H1 (cell line): Measurements from ENCODE around the gene WRAP73. TPM values are rescaled to one million over a fixed set of nuclear protein-coding genes. Genes with fewer than 3 reads are reported as not detected.

Experiments used
- CTCF ChIA-PET: fragments of 300-600 bp; sonication (Branson Sonifier 250); formaldehyde crosslinking; loops from one replicate; lab custom pipeline; 2021; ENCODE audit not compliant: partially characterized antibody; lab: Charles Lee
- POLR2A ChIA-PET: fragments of 300-600 bp; sonication (Branson Sonifier 250); formaldehyde crosslinking; loops from one replicate; lab custom pipeline; 2021; ENCODE audit warnings: inconsistent platforms; ENCODE audit not compliant: partially characterized antibody; lab: Charles Lee
- DNase-seq, 2 experiments: peaks; one replicate each; pipeline versions ENCODE4 v3.0.0 to v3.0.0-alpha.2; 2010 to 2022; ENCODE audit warnings: low spot score in 2 of 2, low read depth in 1 of 2, mixed read lengths in 1 of 2
- FAIRE-seq: peaks from 2 replicates; lab custom pipeline; 2011; peaks lifted over from hg19 to GRCh38; lab: Jason Lieb, UNC
- H2AFZ ChIP-seq: 2 replicates; pipeline ENCODE4 v1.8.1; 2012; ENCODE audit warnings: low read length, inconsistent platforms
- H2AK5ac ChIP-seq: 2 replicates; pipeline ENCODE4 v1.6.1; 2013; ENCODE audit warnings: low read depth, low read length
- H2BK120ac ChIP-seq: replicated peaks from 2 replicates; pipeline ENCODE3; 2013; ENCODE audit warnings: low read depth, low read length, inconsistent platforms
- H2BK12ac ChIP-seq: 2 replicates; pipeline ENCODE4 v1.6.1; 2013; ENCODE audit warnings: low read depth, low read length
- H2BK15ac ChIP-seq: 2 replicates; pipeline ENCODE4 v1.6.1; 2013; ENCODE audit warnings: low read length
- H2BK20ac ChIP-seq: 2 replicates; pipeline ENCODE4 v1.6.1; 2013; ENCODE audit warnings: low read length
- H2BK5ac ChIP-seq: 2 replicates; pipeline ENCODE4 v1.6.1; 2013; ENCODE audit warnings: low read depth, low read length
- H3K14ac ChIP-seq: 2 replicates; pipeline ENCODE4 v1.6.1; 2013; ENCODE audit warnings: inconsistent platforms; ENCODE audit not compliant: insufficient read length
- H3K18ac ChIP-seq: 2 replicates; pipeline ENCODE4 v1.6.1; 2013; ENCODE audit warnings: low read length; ENCODE audit errors: extremely low read depth
- H3K23ac ChIP-seq: 2 replicates; pipeline ENCODE4 v1.6.1; 2013; ENCODE audit warnings: inconsistent platforms; ENCODE audit not compliant: insufficient read length
- H3K23me2 ChIP-seq: 2 replicates; pipeline ENCODE4 v1.6.1; 2013; ENCODE audit warnings: low read depth, low read length
- H3K27ac ChIP-seq: 2 replicates; pipeline ENCODE4 v1.6.1; 2011; ENCODE audit warnings: low read depth, low read length, inconsistent platforms
- H3K27me3 ChIP-seq, 4 experiments: replicated peaks in 1 of 4; 1 replicate in 1 of 4; 2 replicates in 3 of 4; pipeline versions ENCODE4 v1.6.1 to v1.8.1; 2011 to 2013; ENCODE audit warnings: low read length in 3 of 4, mild to moderate bottlenecking in 3 of 4, inconsistent platforms in 2 of 4, mixed read lengths in 2 of 4, moderate library complexity in 1 of 4; ENCODE audit not compliant: control insufficient read depth in 3 of 4, insufficient read depth in 3 of 4; ENCODE audit errors: extremely low read depth in 1 of 4
- H3K36me3 ChIP-seq, 4 experiments: 2 replicates each; pipeline versions ENCODE4 v1.6.1 to v1.8.1; 2011 to 2013; ENCODE audit warnings: mild to moderate bottlenecking in 4 of 4, low read length in 3 of 4, moderate library complexity in 2 of 4, control low read depth in 1 of 4, inconsistent platforms in 1 of 4; ENCODE audit not compliant: insufficient read depth in 4 of 4, control insufficient read depth in 2 of 4
- H3K4ac ChIP-seq: replicated peaks from 2 replicates; pipeline ENCODE3; 2013; ENCODE audit warnings: low read length, low read depth, mixed read lengths, inconsistent platforms; ENCODE audit not compliant: insufficient read length
- H3K4me1 ChIP-seq, 4 experiments: replicated peaks in 1 of 4; 1 replicate in 1 of 4; 2 replicates in 3 of 4; pipeline versions ENCODE4 v1.6.1 to v1.8.1; 2011 to 2013; ENCODE audit warnings: low read length in 3 of 4, inconsistent platforms in 2 of 4, mixed read lengths in 1 of 4; ENCODE audit not compliant: insufficient read depth in 4 of 4, control insufficient read depth in 3 of 4
- H3K4me2 ChIP-seq, 2 experiments: 2 replicates each; pipeline versions ENCODE4 v1.6.1 to v1.8.1; 2011 to 2013; ENCODE audit warnings: low read depth in 2 of 2, low read length in 2 of 2, control low read depth in 1 of 2, inconsistent platforms in 1 of 2, mild to moderate bottlenecking in 1 of 2; ENCODE audit not compliant: insufficient read depth in 1 of 2
- H3K4me3 ChIP-seq, 4 experiments: fragments of 200-600, 300-600 bp in 1 of 4; sonication (generic), shearing (Covaris generic), sonication (Bioruptor Twin) in 1 of 4; 2 replicates each; pipeline versions ENCODE4 v1.5.1 to v1.8.1; 2011 to 2016; ENCODE audit warnings: low read length in 4 of 4, low read depth in 3 of 4, control low read depth in 2 of 4, inconsistent platforms in 2 of 4, mild to moderate bottlenecking in 2 of 4, mixed read lengths in 1 of 4, moderate library complexity in 1 of 4; ENCODE audit not compliant: insufficient read depth in 2 of 4; ENCODE audit errors: extremely low read depth in 1 of 4
- H3K56ac ChIP-seq: replicated peaks from 2 replicates; pipeline ENCODE3; 2013; ENCODE audit warnings: low read depth, mild to moderate bottlenecking, mixed read lengths, low read length, inconsistent platforms; ENCODE audit not compliant: insufficient read length
- H3K79me1 ChIP-seq: 2 replicates; pipeline ENCODE4 v1.6.1; 2013; ENCODE audit warnings: low read depth, low read length, control low read depth
- H3K79me2 ChIP-seq, 2 experiments: 2 replicates each; pipeline versions ENCODE4 v1.6.1 to v1.8.1; 2012 to 2013; ENCODE audit warnings: low read length in 2 of 2, mild to moderate bottlenecking in 2 of 2, inconsistent platforms in 1 of 2; ENCODE audit not compliant: insufficient read depth in 2 of 2, control insufficient read depth in 1 of 2
- H3K9ac ChIP-seq, 4 experiments: replicated peaks in 1 of 4; 1 replicate in 1 of 4; 2 replicates in 3 of 4; pipeline versions ENCODE4 v1.6.1 to v1.8.1; 2011 to 2013; ENCODE audit warnings: low read depth in 3 of 4, low read length in 3 of 4, control low read depth in 2 of 4, mild to moderate bottlenecking in 2 of 4, moderate library complexity in 2 of 4, inconsistent platforms in 1 of 4; ENCODE audit errors: extremely low read depth in 1 of 4
- H3K9me3 ChIP-seq, 2 experiments: 2 replicates each; pipeline versions ENCODE4 v1.6.1 to v1.8.1; 2012 to 2013; ENCODE audit warnings: mild to moderate bottlenecking in 2 of 2, moderate library complexity in 2 of 2, control low read depth in 1 of 2, inconsistent platforms in 1 of 2, low read depth in 1 of 2, low read length in 1 of 2, mixed read lengths in 1 of 2; ENCODE audit not compliant: insufficient read depth in 2 of 2
- H4K20me1 ChIP-seq, 2 experiments: replicated peaks in 1 of 2; 2 replicates each; pipeline versions ENCODE3 to v1.8.1; 2011 to 2013; ENCODE audit warnings: inconsistent platforms in 2 of 2, low read length in 2 of 2, mild to moderate bottlenecking in 1 of 2; ENCODE audit not compliant: insufficient read depth in 2 of 2, control insufficient read depth in 1 of 2
- H4K5ac ChIP-seq: 2 replicates; pipeline ENCODE4 v1.6.1; 2013; ENCODE audit warnings: low read length, low read depth, mixed read lengths, inconsistent platforms; ENCODE audit not compliant: insufficient read length
- H4K8ac ChIP-seq: 2 replicates; pipeline ENCODE4 v1.8.0; 2013; ENCODE audit warnings: mild to moderate bottlenecking, moderate library complexity, low read length, inconsistent platforms; ENCODE audit not compliant: insufficient read depth; ENCODE audit errors: extremely low read depth
- H4K91ac ChIP-seq: replicated peaks from 2 replicates; pipeline ENCODE3; 2013; ENCODE audit warnings: low read length, mixed read lengths, inconsistent platforms; ENCODE audit not compliant: insufficient read length
- ASH2L ChIP-seq: fragments of 200-600, 300-600 bp; sonication (generic); IDR thresholded peaks from one replicate; pipeline ENCODE4 v1.7.1; 2017; ENCODE audit warnings: low read length
- BACH1 ChIP-seq: IDR thresholded peaks from 2 replicates; pipeline ENCODE4 v1.6.1; 2012; ENCODE audit warnings: low read length, improper control_type of control experiment
- CBX5 ChIP-seq: fragments of 300-800, 300-1000 bp; sonication (generic); IDR thresholded peaks from 2 replicates; pipeline ENCODE4 v1.7.1; 2016; ENCODE audit warnings: antibody characterized with exemption, low read length, low read depth
- CEBPB ChIP-seq: IDR thresholded peaks from 2 replicates; pipeline ENCODE4 v1.6.1; 2012; ENCODE audit warnings: low read depth, low read length
- CTBP2 ChIP-seq: IDR thresholded peaks from 2 replicates; pipeline ENCODE4 v1.7.0; 2011; ENCODE audit warnings: borderline replicate concordance, mild to moderate bottlenecking, moderate library complexity, mixed read lengths, low read length; ENCODE audit not compliant: insufficient read depth, insufficient read length
- KDM5A ChIP-seq: fragments of 200-600 bp; IDR thresholded peaks from 2 replicates; pipeline ENCODE4 v1.7.1; 2012; ENCODE audit warnings: mild to moderate bottlenecking, low read length, inconsistent platforms, mixed read lengths
- NANOG ChIP-seq: IDR thresholded peaks from 2 replicates; pipeline ENCODE4 v1.6.1; 2011; ENCODE audit warnings: low read length, low read depth, mild to moderate bottlenecking, inconsistent platforms; ENCODE audit not compliant: insufficient read depth, poor library complexity, severe bottlenecking
- POU5F1 ChIP-seq: IDR thresholded peaks from 2 replicates; pipeline ENCODE4 v1.6.1; 2011; ENCODE audit warnings: low read depth, mild to moderate bottlenecking, low read length, moderate library complexity
- RBBP5 ChIP-seq: IDR thresholded peaks from 2 replicates; pipeline ENCODE4 v1.7.1; 2012; ENCODE audit warnings: low read depth, mild to moderate bottlenecking, inconsistent platforms, low read length, moderate library complexity, borderline replicate concordance
- SAP30 ChIP-seq: fragments of 300-600 bp; sonication (generic); IDR thresholded peaks from 2 replicates; pipeline ENCODE4 v1.7.1; 2012; ENCODE audit warnings: low read length, moderate library complexity, mild to moderate bottlenecking, inconsistent platforms; ENCODE audit not compliant: insufficient read depth, insufficient replicate concordance
- SIRT6 ChIP-seq: IDR thresholded peaks from one replicate; pipeline ENCODE4 v1.7.1; 2012; ENCODE audit warnings: low read length, inconsistent platforms
- SRF ChIP-seq: IDR thresholded peaks from 2 replicates; pipeline ENCODE4 v1.6.1; 2011; ENCODE audit warnings: mild to moderate bottlenecking, low read depth, low read length, moderate library complexity
- TCF12 ChIP-seq: IDR thresholded peaks from 2 replicates; pipeline ENCODE4 v1.6.1; 2011; ENCODE audit warnings: low read depth, mild to moderate bottlenecking, low read length
- WGBS, 2 experiments: shearing (Covaris generic) in 1 of 2; methylation state at CpG; one replicate each; pipeline versions ENCODE4 v1.1.6 to v1.1.7; 2013 to 2015; ENCODE audit warnings: low lambda C conversion rate in 2 of 2, mixed read lengths in 2 of 2, inconsistent platforms in 1 of 2, low coverage in 1 of 2, missing lambda C conversion rate in 1 of 2; ENCODE audit not compliant: insufficient replicate concordance in 2 of 2, insufficient coverage in 1 of 2, insufficient read length in 1 of 2; ENCODE audit errors: extremely low coverage in 1 of 2, missing lambda C conversion rate in 1 of 2; 5-methylcytosine and 5-hydroxymethylcytosine counted together
- polyA plus RNA-seq, 7 experiments: library from polyadenylated mRNA; depleted of rRNA in 3 of 7; stranded (reverse) in 5 of 7; unstranded in 2 of 7; fragments of >200 nt in 5 of 7; fragments of 200-250 nt in 2 of 7; gene quantifications; 1 replicate in 5 of 7; 2 replicates in 1 of 7; 4 replicates in 1 of 7; pipeline versions ENCODE4 v1.2.1 to v1.2.3, GENCODE V29; 2011 to 2013; ENCODE audit warnings: missing spikeins in 2 of 7, mixed read lengths in 2 of 7
- total RNA-seq: library from RNA; stranded (reverse); fragmentation: NEBNext Ultra II Directional; extraction: Animal tissue kit (Norgen Biotek cat#: 25700); gene quantifications from 2 replicates; pipeline ENCODE4 v1.2.1, GENCODE V29; 2021

WRAP73 gene
- total and polyA plus RNA-seq, 2 of the 8 experiments (the other 6 are each of a cell fraction or from before 2014, with no cell fraction given): 30.3 to 50.7 TPM

GRCh38 chr1:3632716-3633343, 17.1 kb downstream of the WRAP73 start:
- H3K4me1 ChIP-seq: peaks cover 0 to 10% (median 2%) of the 10 kb centered on the region in 4 experiments; a peak in 3 of 7 replicates
- H2BK120ac ChIP-seq: no peak overlapping the region
- H4K20me1 ChIP-seq: peaks cover 4 to 12% of the 10 kb centered on the region in 2 experiments
- H3K27ac ChIP-seq: no peak overlapping the region
- H3K23ac ChIP-seq: no peak overlapping the region
- no peak overlapping the region for H2AFZ ChIP-seq
- H3K79me2 ChIP-seq: no peaks in the 10 kb centered on the region
- H2AK5ac ChIP-seq: no peak overlapping the region
- no peak overlapping the region for H4K5ac ChIP-seq
- H2BK5ac ChIP-seq: peak overlapping the region; percentile 39; the same call in 1 of the 2 replicates
- ChIA-PET CTCF (interaction anchor here (0.8 to 4.8 kb wide), 15 partner anchors 9 to 201 kb away, joined by 3 to 22 read pairs (median 4); no protein-coding TSS in a partner anchor), POLR2A (interaction anchor here (1.1 to 1.5 kb wide), 2 partner anchors 9 to 176 kb away, joined by 3 read pairs; no protein-coding TSS in a partner anchor)
- H4K8ac ChIP-seq: no peak overlapping the region; the same call in 1 of the 2 replicates
- peaks cover 5 to 48% (median 13%) of the 10 kb centered on the region in 4 experiments for H3K36me3 ChIP-seq
- H3K79me1 ChIP-seq: no peaks in the 10 kb centered on the region
- H4K91ac ChIP-seq: no peak overlapping the region
- no peak overlapping the region for H2BK15ac ChIP-seq
- 94% methylated on average over 26 of the region's 26 CpGs; no CpG with 5 or more reads in 1 of the 2 experiments for WGBS, 2 experiments
- no peaks in the 10 kb centered on the region for H3K9me3 ChIP-seq
- DNase-seq: no peak
- no peak overlapping the region for H3K14ac ChIP-seq
- 0 out of 4 replicates have a peak overlapping the region, but pooled peaks of 1 of the 2 experiments have one; percentile 38 for H3K4me2 ChIP-seq
- no peak for FAIRE-seq
- no peaks in the 10 kb centered on the region for H3K27me3 ChIP-seq
- no peak overlapping the region for H3K9ac ChIP-seq
- no peak overlapping the region for H3K56ac ChIP-seq
- no peaks in the 10 kb centered on the region for H3K23me2 ChIP-seq
- H3K18ac ChIP-seq: no peak overlapping the region
- no peak overlapping the region for H3K4ac ChIP-seq
- 0 out of 2 replicates have a peak overlapping the region, but pooled peaks have one; percentile 39 for H2BK12ac ChIP-seq
- no peak overlapping the region for H3K4me3 ChIP-seq
- H2BK20ac ChIP-seq: no peak overlapping the region; the same call in 1 of the 2 replicates
- TF ChIP-seq KDM5A (no peak), POU5F1 (no peak), SIRT6 (no peak), BACH1 (no peak), RBBP5 (no peak), NANOG (no peak), CEBPB (no peak), TCF12 (no peak), ASH2L (no peak), CBX5 (no peak), SAP30 (no peak), CTBP2 (no peak), SRF (no peak)
